GM18511 (cell line): ENCODE measurements around the gene AMHR2.
"Not testable (repeated sequence)": the region's sequence is repeated elsewhere in the genome, so short reads cannot be mapped to it uniquely, and the experiment has no call there.

Experiments used
- ATAC-seq: cut with Tn5 transposase; IDR thresholded peaks from one replicate; pipeline ENCODE4 v1.9.1; 2021; ENCODE audit warnings: mild to moderate bottlenecking, moderate library complexity; ENCODE audit not compliant: unreplicated experiment

AMHR2 gene

DNA sequence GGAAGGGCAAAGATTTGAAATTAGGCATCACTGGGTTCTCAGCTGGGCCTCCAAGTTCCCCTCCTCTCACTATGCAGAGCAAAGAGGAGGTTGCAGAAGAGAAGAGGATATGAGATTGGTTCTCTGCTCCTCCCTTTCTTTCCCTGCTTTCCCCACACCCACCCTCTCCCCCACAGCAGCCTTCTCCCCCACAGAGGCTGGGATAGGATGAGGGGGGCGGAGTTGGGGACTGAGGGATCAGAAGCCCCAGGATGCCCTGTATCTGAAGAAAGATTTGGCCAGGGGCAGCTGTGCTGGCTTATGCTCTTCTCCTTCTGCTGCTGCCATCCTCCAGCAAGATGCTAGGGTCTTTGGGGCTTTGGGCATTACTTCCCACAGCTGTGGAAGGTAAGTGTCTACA is at the start of gene AMHR2:
AMHR2 (plus strand) TSS at position 259 of the 400 bp plus-strand sequence; CDS start at position 339, 80 bp downstream.
- ATAC-seq = no peak

GRCh38 chr12:53374277-53374676 is 49.4 kb upstream of the AMHR2 start:
- ATAC-seq = not testable (repeated sequence)

GRCh38 chr12:53376747-53377146 is 46.9 kb upstream of the AMHR2 start:
- ATAC-seq = no peak

- ATAC-seq = no peak
Observed at GRCh38 chr12:53378222-53378621, 45.4 kb upstream of the AMHR2 start.

DNA sequence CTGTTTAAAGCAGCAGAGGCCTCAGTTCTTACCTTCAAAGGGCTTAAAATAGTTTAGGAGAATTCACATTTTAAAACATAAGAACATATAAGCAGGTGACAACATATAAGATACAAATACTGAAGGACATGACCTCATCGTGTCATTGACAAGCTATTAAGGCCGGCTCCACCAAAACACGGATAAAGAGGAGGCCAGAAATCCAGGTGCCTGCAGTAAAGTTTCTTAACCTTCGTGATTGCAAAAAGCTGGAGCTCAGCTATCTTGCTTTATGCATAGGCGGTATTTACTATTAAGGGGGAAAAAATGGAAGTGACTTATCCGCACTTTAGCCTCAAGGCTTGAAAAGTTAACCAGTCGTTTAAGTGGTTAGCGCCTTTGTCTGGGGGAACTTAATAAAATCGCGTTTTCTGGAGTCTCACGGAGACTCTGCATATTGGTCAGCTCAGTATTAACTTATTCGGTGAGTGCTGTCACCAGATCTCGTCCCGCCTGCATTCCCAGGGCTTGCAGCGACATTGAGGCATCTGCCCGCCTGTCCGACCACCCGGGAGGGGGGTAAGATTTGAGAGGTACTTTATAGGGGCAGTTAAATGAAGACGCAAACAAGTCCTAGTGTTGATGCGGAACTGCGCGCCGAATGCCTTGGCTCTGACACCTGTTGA is 44.8 kb upstream of the AMHR2 start:
- ATAC-seq = no peak

- ATAC-seq = peak; percentile 74
Observed at GRCh38 chr12:53379389-53380103, 44.1 kb upstream of the AMHR2 start.

DNA sequence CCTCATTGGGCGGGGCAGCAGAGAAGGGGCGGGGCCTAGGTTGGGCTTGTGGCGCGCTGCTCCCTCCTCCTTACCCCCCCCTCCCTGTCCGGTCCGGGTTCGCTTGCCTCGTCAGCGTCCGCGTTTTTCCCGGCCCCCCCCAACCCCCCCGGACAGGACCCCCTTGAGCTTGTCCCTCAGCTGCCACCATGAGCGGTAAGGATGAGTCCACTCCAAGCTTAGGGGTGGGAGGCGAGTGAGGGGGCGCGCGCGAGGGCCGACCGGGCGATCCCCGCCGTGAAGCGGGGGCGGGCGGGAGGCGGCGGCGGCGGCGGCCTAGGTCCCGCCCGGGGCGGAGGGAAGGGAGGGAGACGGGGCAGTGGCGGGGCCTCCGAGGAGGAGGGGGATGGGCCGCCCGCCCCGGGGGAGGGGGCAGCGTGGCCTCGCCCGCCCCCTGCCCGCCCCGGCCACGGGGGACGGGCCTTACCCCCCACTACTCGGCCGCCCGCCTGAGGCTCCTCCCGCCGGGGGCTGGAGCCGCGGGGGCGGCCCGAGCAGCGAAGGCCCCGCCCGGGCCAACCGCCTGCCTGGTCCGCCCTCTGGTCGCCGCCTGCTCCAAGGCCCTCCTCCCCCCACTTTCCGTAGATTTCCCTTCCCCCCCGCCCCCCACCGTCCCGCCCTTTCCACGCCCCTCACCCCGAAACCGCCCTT is 43.4 kb upstream of the AMHR2 start, which contains the start of gene SP1:
SP1 (plus strand) TSS at position 73 of the 690 bp plus-strand sequence; CDS start at position 189, 116 bp downstream.
- ATAC-seq = peak; percentile 46

- no peak for ATAC-seq
Observed at GRCh38 chr12:53380794-53381730, 42.6 kb upstream of the AMHR2 start.

DNA sequence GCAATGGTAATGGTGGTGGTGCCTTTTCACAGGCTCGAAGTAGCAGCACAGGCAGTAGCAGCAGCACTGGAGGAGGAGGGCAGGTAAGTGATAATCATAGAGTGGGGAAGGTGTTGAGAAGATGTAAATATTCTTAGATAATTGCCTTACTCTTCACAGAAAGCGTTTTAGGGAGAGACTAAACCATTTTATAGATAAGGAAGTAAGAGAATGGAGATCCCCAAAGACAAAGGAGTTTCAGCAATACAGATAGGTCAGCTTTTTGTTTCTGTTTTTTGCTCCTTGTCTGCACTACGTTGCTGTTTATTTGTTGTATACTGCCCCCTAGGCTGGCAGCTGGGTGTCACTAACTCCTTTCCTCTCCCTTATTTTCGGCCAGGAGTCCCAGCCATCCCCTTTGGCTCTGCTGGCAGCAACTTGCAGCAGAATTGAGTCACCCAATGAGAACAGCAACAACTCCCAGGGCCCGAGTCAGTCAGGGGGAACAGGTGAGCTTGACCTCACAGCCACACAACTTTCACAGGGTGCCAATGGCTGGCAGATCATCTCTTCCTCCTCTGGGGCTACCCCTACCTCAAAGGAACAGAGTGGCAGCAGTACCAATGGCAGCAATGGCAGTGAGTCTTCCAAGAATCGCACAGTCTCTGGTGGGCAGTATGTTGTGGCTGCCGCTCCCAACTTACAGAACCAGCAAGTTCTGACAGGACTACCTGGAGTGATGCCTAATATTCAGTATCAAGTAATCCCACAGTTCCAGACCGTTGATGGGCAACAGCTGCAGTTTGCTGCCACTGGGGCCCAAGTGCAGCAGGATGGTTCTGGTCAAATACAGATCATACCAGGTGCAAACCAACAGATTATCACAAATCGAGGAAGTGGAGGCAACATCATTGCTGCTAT is 41.7 kb upstream of the AMHR2 start:
- ATAC-seq = no peak

DNA sequence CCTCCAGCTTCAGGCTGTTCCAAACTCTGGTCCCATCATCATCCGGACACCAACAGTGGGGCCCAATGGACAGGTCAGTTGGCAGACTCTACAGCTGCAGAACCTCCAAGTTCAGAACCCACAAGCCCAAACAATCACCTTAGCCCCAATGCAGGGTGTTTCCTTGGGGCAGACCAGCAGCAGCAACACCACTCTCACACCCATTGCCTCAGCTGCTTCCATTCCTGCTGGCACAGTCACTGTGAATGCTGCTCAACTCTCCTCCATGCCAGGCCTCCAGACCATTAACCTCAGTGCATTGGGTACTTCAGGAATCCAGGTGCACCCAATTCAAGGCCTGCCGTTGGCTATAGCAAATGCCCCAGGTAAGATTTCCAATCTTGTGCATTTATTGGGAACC is 40.4 kb upstream of the AMHR2 start:
- no peak for ATAC-seq

DNA sequence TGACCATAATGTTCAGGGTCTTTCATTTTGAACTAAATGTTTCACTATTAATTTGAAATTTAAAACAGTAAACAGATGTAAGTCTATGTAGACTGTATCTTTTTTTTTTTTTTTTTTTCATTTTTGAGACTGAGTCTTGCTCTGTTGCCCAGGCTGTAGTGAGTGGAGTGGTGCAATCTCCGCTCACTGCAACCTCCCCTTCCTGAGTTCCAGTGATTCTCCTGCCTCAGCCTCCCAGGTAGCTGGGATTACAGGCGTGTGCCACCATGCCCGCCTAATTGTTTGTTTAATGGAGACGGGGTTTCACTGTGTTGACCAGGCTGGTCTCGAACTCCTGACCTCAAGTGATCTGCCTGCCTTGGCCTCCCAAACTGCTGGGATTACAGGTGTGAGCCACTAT is 37.3 kb upstream of the AMHR2 start:
- not testable (repeated sequence) for ATAC-seq

GRCh38 chr12:53388932-53389331 is 34.7 kb upstream of the AMHR2 start:
- ATAC-seq = no peak

DNA sequence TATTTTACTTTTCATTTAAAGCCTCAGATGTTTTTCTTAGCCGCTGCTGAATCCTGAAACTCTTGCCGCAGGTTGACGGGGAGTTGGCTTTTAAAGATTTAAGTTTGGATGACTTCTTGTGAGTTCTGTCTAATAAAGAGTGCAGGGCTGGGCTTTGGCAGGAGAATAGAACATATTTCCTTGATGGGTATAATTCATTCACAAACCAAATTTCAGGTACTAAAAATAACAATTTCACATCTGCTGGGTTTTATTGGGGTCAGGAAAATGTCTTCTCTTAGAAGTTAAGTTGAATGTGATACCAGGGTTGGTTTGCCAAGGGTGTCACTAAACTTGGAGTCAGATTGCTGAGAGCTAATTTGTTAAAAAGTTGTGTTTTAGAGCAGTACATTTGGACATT is 34.0 kb upstream of the AMHR2 start:
- no peak for ATAC-seq

DNA sequence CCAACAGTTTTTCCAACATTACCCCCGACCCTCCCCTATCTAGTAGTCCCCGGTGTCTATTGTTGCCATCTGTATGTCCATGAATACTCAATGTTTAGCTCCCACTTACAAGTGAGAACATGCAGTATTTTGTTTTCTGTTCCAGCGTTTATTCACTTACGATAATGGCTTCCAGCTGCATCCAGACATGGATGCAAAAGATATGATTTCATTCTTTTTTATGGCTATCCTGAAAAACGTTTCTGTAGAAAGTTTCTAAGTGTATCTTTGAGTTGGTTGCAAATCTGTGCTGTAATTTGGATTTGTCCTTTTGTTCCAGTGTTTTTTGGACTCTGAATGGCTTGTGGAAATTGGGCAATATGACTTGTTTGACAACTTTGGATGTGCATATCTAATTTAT is 31.9 kb upstream of the AMHR2 start:
- no peak for ATAC-seq

GRCh38 chr12:53399896-53400295 is 23.8 kb upstream of the AMHR2 start:
- ATAC-seq = no peak

DNA sequence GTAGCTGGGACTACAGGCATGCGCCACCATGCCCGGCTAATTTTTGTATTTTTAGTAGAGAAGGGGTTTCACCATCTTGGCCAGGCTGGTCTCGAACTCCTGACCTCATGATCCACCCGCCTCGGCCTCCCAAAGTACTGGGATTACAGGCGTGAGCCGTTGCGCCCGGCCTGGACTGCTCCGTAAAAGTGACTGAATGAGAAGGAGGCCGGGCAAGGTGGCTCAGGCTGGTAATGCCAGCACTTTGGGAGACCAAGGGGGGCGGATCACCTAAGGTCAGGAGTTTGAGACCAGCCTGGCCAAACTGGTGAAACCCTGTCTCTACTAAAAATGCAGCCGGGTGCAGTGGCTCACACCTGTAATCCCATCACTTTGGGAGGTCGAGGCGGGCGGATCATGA is 21.3 kb upstream of the AMHR2 start:
- ATAC-seq = not testable (repeated sequence)

GRCh38 chr12:53402871-53403270 is 20.8 kb upstream of the AMHR2 start:
- ATAC-seq = no peak

DNA sequence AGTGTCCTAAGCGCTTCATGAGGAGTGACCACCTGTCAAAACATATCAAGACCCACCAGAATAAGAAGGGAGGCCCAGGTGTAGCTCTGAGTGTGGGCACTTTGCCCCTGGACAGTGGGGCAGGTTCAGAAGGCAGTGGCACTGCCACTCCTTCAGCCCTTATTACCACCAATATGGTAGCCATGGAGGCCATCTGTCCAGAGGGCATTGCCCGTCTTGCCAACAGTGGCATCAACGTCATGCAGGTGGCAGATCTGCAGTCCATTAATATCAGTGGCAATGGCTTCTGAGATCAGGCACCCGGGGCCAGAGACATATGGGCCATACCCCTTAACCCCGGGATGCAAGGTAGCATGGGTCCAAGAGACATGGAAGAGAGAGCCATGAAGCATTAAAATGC is 12.7 kb upstream of the AMHR2 start:
- no peak for ATAC-seq

GRCh38 chr12:53413485-53414204 is 10.0 kb upstream of the AMHR2 start:
- ATAC-seq = no peak
